Breast epithelium (tissue), 4 donors: ENCODE results near the gene MAD1L1. TPM values are rescaled to one million over a fixed set of nuclear protein-coding genes. Genes with fewer than 3 reads are reported as not detected.

Experiments used
- DNase-seq, 2 donors: peaks; one replicate each; pipeline ENCODE4 v3.0.0-alpha.2; 2019; ENCODE audit warnings: low spot score in 2 of 2
- H3K27ac ChIP-seq, 2 donors: fragments of 200-600 bp; sonication (generic) in 1 of 2; one replicate each; pipeline ENCODE4 v1.5.1; 2016 to 2019; ENCODE audit warnings: mild to moderate bottlenecking in 1 of 2
- H3K27me3 ChIP-seq, 2 donors: fragments of 200-600 bp; sonication (generic) in 1 of 2; one replicate each; pipeline versions ENCODE4 v1.5.1 to v1.6.0; 2017 to 2019; ENCODE audit warnings: control low read depth in 1 of 2, mild to moderate bottlenecking in 1 of 2
- H3K36me3 ChIP-seq: fragments of 200-600 bp; one replicate; pipeline ENCODE4 v1.5.1; 2019
- H3K4me1 ChIP-seq, 2 donors: fragments of 200-600 bp; sonication (generic); one replicate each; pipeline ENCODE4 v1.5.1; 2016 to 2019; ENCODE audit warnings: control low read depth in 1 of 2
- H3K4me3 ChIP-seq, 3 donors: fragments of 200-600 bp; sonication (generic); 1 replicate in 2 of 3; 2 replicates in 1 of 3; pipeline ENCODE4 v1.5.1; 2016 to 2019; ENCODE audit warnings: mild to moderate bottlenecking in 3 of 3, moderate library complexity in 2 of 3
- H3K9me3 ChIP-seq, 2 donors: fragments of 200-600 bp; sonication (generic) in 1 of 2; one replicate each; pipeline ENCODE4 v1.5.1; 2016 to 2019; ENCODE audit warnings: control low read depth in 1 of 2
- CTCF ChIP-seq, 3 donors: fragments of 450-650 bp; IDR thresholded peaks; one replicate each; pipeline ENCODE4 v1.5.1; 2016 to 2017; ENCODE audit warnings: antibody characterized with exemption in 3 of 3, mild to moderate bottlenecking in 3 of 3, moderate library complexity in 3 of 3
- POLR2A ChIP-seq: fragments of 450-650 bp; IDR thresholded peaks from one replicate; pipeline ENCODE4 v1.6.1; 2016; ENCODE audit warnings: antibody characterized with exemption, mild to moderate bottlenecking, moderate library complexity
- POLR2AphosphoS5 ChIP-seq, 3 donors: sonication (generic); formaldehyde crosslinking; IDR thresholded peaks; one replicate each; pipeline ENCODE4 v1.6.1; 2017; ENCODE audit warnings: antibody characterized with exemption in 3 of 3
- intact Hi-C: fragments of 100-400 bp; cut with DNase I; formaldehyde crosslinking; loops from one replicate; pipeline ENCODE4 v1.15.1; 2023; ENCODE audit warnings: low total_unique reads
- total RNA-seq, 3 donors: library from RNA; depleted of rRNA; stranded (reverse); fragments of >200 nt; gene quantifications; one replicate each; pipeline ENCODE4 v1.1.0, GENCODE V29; 2016

MAD1L1 gene
- total RNA-seq, 3 donors from 2014 or later: 27.7 to 33.9 (median 28.8) TPM

GRCh38 chr7:1906087-1906830 is 326.5 kb downstream of the MAD1L1 start:
- intact Hi-C loops: no loop called here
- no peak for DNase-seq
- no peaks in the 10 kb centered on the region for H3K4me1 ChIP-seq
- TF ChIP-seq POLR2AphosphoS5 (IDR thresholded peaks at IDR 0.05): no peak
- no peak for TF ChIP-seq POLR2A
- TF ChIP-seq CTCF (IDR thresholded peaks at IDR 0.05): no peak
- H3K27me3 ChIP-seq: no peaks in the 10 kb centered on the region
- no peak overlapping the region for H3K27ac ChIP-seq
- no peaks in the 10 kb centered on the region for H3K9me3 ChIP-seq
- H3K36me3 ChIP-seq: no peaks in the 10 kb centered on the region
- H3K4me3 ChIP-seq: no peak overlapping the region

GRCh38 chr7:1902231-1902855 is 330.4 kb downstream of the MAD1L1 start:
- Histone ChIP-seq H3K27ac (no peak overlapping the region), H3K36me3 (no peaks in the 10 kb centered on the region), H3K4me1 (no peaks in the 10 kb centered on the region), H3K9me3 (no peaks in the 10 kb centered on the region), H3K27me3 (no peaks in the 10 kb centered on the region), H3K4me3 (no peak overlapping the region)
- no peak for DNase-seq
- intact Hi-C loops: no loop called here
- TF ChIP-seq POLR2A: no peak
- no peak for TF ChIP-seq CTCF (IDR thresholded peaks at IDR 0.05)
- no peak for TF ChIP-seq POLR2AphosphoS5 (IDR thresholded peaks at IDR 0.05)

GRCh38 chr7:1901431-1902210 is 331.1 kb downstream of the MAD1L1 start:
- no peak for DNase-seq
- intact Hi-C loops: no loop called here
- TF ChIP-seq POLR2A (no peak), CTCF (IDR thresholded peaks at IDR 0.05) (no peak), POLR2AphosphoS5 (IDR thresholded peaks at IDR 0.05) (no peak)
- Histone ChIP-seq H3K27ac (no peak overlapping the region), H3K4me3 (no peak overlapping the region), H3K9me3 (no peaks in the 10 kb centered on the region), H3K36me3 (no peaks in the 10 kb centered on the region), H3K27me3 (no peaks in the 10 kb centered on the region), H3K4me1 (no peaks in the 10 kb centered on the region)

GRCh38 chr7:1900847-1901246 is 331.9 kb downstream of the MAD1L1 start:
- DNase-seq: no peak
- Histone ChIP-seq H3K4me3 (no peak overlapping the region), H3K4me1 (no peaks in the 10 kb centered on the region), H3K9me3 (no peaks in the 10 kb centered on the region), H3K27me3 (no peaks in the 10 kb centered on the region), H3K27ac (no peak overlapping the region), H3K36me3 (no peaks in the 10 kb centered on the region)
- intact Hi-C loops: no loop called here
- TF ChIP-seq POLR2A: no peak
- TF ChIP-seq POLR2AphosphoS5 (IDR thresholded peaks at IDR 0.05): no peak
- TF ChIP-seq CTCF (IDR thresholded peaks at IDR 0.05): no peak
